NCI-H510A treated with DMSO at 0.1 percent for 48 hours (cell line): ENCODE measurements around the gene SRBD1.

Experiments used
- DNase-seq: peaks from one replicate; lab custom pipeline; 2025; lab: John Stamatoyannopoulos, UW

SRBD1 gene

DNA sequence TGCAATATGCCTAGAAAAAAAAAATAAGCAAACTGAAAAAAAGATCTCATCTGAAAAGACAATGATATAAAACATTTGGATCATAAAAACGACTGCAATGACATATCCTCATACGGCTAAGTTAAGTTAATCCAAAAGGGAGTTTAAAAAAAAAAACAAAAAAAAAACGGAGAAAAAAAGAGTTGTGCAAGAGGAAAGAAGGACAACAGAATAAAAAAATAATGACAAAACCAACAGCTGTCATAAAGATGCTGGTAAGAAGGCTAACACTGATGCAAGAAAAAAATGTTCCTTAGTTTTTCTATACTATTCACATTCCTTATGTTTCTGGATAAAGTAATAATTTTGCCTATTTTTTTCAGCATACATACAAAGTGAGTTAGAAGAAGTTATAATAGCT lies 192.5 kb downstream of the SRBD1 start:
- DNase-seq = no peak

DNA sequence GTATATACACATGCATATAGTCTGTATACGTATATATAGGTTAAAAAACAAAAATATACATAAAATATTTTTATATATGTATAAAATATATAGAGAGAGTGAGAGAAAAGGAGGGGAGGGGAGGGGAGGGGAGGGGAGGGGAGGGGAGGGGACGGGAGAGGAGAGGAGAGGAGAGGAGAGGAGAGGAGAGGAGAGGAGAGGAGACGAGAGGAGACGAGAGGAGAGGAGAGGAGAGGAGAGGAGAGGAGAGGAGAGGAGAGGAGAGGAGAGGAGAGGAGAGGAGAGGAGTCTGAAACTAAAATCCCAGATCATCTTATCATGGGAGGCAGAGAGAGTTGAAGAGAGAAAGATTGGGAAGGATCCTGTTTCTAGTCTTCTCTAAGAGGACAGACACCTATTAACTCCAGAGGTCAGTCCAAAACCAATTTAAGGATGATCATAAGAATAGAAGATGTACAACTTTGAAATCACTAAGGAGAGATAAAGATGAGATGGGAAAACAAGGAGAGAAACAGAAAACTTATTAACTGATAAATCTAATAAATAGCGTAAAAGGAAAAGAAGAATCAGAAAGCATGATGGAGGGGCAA lies 195.4 kb downstream of the SRBD1 start:
- no peak for DNase-seq

DNA sequence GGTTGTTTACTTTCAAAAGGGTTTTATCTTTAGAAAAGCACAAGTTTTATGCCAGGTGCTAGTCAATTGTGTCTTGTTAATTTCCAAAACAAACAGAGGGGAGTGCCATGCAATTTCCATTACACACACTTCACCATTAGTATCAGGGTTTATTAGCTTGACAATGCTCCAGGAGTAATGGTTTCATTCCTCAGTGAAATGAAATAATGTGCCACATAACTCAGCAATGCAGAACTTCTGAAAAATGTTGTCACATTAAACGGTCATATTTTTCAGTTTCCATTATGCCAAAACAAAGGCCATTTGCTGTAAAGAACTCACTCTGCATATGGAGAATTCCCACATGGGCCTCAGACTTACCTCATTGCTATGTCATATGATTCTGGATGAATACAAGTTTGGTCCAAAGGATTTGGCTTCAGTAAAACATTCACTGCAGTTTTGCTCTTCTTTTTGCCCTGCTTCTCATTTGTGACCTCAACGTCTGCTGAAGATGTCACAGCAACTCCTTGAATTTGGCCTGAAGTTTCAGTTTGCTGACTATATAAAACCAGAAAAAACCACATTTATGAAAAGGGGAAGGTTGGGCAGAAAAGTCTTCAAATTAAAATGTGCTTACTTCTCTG lies 198.2 kb downstream of the SRBD1 start:
- peak; percentile 20 for DNase-seq

DNA sequence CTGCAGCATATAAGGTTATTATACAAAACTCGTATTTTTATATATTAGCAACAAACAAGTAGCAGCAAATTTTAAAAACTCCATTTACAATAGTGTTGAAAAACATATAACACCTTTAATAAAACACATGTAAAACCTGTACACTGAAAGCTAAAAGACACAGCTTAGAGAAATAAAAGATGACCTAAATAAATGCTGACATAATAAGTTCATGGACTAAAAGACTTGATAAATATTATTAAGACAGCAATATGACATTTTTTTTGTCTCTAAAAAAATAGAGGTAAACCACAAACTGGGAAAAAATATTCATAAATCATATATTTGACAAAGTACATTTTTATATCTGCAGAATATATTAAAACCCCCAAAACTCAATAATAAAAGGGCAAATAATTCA lies 201.4 kb downstream of the SRBD1 start:
- no peak for DNase-seq

DNA sequence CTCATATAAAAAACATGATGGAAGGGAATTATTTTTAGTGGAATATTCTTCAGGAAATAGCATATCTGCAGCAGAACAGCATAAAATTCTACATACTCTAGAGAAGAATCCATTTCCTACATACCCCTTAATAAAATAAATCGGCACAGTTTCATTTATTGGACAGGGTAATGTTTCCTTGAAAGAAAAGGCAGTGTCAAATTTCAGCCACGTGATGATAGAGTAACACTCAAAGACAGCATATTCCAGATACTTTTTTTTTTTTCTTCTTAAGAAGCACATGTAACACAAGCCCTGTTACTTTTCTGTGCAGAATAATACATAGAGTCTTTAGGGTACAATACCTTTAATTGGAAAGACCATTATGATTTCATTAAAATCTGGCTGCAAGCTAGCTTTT lies 204.4 kb downstream of the SRBD1 start:
- peak; percentile 14 for DNase-seq

DNA sequence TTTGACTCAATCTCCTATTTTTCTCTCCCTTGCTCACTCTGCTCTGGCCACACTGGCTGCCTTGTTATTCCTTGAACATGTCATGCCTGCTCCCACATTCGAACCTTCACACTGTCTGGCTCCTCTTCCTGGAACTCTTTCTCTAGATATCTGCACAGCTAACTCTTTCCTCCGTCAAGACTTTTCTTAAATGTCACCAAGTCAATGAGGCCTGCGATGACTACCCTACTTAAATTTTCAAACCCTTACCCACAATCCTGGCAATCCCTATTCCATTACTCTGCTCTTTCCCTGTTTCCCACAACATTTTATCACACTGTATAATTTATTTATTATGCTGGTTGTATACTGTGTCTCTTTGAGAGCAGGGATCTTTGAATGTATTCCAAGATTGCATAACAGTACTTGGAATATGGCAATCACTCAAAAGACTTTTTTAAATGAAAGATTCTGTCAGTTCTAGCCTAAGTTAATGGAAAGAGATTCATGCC lies 206.2 kb downstream of the SRBD1 start:
- no peak for DNase-seq

DNA sequence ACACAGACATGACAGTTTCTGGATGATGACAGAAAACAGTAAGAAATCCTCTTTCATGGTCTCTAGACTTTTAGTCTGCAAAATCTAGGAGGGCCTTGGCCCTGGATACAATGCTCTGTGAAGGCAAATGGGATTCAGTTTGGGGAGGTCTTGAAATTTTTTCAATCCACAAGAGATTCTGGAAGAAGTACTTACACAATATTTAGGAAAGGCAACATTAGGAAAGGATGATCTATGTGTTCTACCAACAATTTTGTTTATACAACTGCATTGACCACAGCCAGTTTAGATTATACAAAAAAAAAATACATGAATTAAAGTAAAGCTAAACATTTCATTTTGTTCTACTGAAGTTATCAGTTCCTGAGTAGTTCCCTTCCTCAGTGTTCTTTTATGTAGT lies 208.0 kb downstream of the SRBD1 start:
- no peak for DNase-seq

DNA sequence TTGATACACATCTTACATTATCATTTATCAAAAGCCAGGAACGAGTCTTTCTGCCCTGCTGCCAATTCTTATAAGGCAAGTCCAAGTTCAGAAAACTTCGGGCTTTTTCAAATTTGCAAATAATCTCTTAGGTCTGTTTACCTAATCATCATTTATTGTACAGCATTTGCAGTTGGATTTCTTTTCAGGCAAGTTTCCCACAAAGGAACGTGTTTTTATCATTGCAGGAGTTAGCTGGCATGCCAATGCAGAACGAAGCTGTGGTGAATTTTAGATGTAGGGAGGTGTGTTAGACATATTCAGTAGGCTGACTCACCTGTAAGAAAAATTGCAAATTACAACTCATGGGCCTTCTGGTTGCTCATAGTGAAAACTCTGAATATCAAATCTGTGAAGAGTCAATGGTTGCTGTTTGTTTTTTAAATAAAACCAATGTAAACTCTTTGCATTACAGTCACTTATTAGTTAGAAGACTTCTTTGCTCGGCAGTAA lies 209.6 kb downstream of the SRBD1 start:
- no peak for DNase-seq

DNA sequence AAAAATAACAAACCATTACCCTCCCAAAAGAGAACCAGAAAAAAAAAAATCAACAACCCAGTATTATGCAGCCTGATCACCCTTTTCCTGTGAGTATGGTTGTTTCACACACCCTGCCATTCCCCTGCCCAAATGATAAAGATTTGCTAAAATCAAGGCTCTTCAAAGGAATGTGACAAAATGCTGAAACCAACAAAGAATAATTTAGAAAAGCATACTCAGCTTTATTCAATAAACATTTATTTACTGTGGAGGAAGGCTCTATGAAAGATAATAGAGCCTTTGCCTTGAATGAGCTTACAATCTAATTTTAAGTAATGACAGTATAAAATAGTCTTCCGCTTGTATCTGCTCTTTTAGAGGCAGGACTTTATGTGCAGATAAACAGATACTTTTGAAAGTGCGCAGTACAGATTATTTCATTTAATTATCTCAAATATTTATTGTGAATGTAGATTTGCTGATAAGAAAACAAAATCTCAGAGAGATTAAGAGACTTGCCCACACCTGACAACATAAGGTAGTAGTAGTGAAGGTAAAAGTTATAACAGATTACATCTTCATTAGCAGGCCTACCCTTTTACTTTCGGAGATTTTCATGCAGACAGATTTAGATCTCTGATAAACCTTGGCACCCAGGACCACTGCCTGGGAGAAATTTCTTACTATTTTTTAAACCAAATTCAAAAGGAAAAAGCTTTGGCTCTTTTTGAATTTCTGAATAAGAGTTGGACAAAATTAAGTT lies 211.9 kb downstream of the SRBD1 start:
- DNase-seq = no peak

DNA sequence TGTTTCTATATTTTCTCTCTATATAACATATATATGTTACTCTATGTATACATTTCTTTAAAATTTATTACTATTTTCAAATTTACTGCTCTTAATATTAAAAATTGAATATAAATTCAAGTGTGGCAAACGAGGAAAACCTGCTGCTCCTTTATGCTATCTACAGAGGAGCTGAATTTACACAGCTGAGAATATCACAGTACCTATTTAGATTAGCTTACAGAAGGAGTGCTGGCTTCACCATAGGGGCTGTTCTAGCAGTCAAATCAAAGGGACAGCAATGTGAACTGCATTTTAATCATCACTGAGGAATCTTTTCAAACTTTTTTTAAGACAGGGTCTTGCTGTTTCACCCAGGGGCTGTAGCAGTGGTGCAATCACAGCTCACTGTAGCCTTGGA lies 213.8 kb downstream of the SRBD1 start:
- DNase-seq = peak; percentile 6

DNA sequence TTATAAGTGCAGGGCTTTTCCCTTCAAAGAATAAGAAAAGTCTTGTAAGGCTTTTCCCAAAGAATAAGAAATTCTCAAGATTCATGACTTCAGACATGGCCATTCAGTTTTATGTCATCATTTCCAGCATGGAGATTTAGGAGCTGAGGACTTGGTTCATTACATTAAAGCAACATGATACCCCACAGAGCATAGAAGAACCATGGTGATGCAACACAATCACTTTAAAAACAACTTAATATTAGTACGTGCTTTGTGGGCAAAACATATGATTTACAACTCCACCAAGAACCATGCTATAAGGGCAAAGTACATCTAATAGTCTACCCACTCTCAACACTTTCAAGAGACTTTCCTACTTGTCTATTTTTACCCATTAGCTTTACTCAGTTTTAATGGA lies 214.4 kb downstream of the SRBD1 start:
- no peak for DNase-seq

DNA sequence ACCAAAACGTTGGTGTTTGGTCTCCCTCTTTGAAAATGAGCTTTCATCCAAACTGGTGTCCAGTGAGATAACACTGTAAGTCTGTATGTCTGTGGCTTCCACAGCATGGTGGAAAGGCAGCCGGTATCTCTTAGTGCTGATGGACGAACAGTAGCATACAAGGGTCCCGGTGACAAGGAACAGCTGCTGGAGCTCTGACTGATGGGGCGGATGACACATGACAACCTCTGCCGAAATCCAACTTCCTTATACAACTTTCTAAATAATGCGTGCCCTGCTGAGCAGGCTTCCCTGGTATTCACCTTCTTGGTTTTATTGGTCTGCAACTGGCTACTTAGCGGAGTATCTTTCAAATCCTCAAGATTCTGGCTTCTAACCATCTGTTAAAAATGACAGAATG lies 216.2 kb downstream of the SRBD1 start:
- no peak for DNase-seq

DNA sequence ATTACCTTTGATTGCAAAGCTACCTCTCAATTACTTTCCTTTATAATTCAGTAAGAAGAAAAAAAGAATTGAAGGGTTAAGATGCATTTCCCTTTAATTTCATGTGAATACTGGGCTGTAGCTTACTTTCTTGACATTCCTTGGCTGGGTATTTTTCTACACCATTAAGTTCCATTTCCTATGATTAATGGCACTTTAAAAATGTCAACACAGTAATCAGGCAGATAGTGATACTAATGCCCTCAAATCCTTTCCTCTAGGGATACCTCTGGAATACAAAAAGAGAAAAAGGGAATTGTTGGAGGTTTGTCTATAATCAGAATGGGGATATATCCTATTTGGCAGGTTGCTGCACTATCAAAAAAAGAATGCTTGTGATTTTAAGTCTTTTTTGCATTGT lies 216.9 kb downstream of the SRBD1 start:
- DNase-seq = no peak

DNA sequence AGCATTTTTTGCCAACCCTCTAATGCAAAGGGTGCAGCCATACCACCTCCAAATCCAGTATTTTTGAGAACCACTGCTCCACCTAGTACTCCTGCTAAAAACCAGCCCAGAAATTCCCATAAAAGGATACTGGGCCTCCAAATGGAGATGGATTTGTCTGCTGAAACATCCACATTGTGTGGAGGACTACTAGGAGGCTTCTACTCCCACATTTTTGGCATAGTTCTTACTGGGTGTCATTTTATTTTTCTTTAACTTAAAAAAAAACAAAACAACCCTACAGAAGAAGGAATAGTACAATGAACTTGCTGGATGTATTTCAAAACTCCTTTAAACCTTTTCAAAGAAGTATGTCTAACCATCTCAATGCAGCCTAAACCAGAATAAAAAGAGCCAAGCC lies 219.2 kb downstream of the SRBD1 start:
- no peak for DNase-seq

DNA sequence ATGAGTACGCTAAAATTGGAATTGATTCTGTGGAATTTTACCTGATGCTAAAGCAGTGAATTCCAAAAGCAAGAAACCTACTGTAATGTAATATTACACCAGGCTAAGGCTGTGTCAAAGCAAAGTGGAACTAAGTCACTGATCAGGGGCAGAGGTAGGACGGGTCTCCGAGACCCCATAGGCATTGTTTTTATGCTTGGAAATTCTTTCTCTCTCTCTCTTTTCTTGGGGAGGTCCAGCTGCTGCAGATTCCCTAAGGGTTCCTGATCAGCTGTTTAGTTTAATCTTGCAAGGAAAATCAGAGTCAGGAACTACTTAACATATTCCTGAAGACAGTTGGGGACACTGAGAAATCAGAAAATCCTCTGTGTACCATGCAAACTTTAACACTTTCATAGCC lies 220.2 kb downstream of the SRBD1 start:
- DNase-seq = no peak

DNA sequence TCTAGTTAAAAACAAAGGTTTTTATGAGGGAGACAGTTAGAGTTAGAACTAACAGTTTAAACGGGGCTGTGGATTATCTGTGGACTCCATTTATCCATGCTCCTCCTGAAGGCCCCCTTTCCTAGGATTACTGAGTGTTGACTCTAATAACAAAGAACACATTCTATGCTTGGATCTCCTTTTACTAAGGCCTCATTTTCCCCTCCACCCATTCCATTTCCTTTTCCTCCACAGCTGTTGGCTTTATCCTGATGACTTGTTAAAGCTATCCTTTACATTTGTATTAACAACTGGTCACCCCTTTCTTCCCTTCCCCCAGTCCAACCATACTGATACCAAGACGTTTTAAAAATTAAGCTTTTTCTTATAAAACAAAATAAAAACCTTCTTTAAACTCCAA lies 220.6 kb downstream of the SRBD1 start:
- no peak for DNase-seq

DNA sequence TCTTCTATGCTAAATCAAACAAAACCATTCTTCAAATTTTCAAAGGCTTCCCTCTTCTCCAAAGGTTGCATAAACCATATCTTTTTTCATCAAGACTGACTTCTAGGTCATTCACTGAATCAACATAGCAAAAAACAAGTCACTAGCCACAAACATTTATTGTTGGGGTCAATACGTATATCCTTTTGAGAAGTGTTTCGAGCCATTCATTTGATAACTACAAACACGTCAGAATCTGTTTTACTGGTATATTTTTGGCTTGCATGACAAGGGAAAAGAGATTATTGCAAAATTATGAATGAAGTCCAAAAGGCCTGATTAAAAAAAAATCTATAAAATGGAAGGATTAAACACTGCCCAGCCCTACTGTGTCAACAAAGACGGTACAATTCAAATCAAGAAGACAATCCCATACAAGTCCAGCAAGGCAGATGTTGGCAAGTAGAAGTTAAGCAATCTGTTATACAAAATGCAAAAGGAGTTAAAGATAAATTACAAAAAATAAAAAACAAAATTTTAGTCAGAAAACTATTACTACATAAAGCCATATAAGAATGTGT lies 222.4 kb downstream of the SRBD1 start:
- no peak for DNase-seq

DNA sequence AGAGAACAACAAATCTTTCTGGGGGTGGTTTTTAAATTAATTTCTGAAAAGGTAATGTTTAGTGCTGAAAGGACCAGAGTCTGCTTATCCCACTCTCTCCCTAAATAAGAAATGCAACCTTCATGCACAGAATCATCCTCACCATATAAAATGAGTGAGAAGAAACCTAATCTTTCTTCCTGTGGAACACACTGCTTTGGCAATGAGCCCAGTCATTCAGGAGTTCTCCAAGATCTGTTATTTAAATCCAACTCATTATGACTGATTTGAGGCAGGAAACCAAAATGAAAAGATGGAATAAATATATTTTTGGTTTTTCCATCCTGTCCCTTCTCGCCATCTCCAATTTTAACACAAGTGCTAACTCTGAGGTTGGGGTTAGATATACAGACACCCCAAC lies 228.3 kb downstream of the SRBD1 start:
- DNase-seq = no peak

DNA sequence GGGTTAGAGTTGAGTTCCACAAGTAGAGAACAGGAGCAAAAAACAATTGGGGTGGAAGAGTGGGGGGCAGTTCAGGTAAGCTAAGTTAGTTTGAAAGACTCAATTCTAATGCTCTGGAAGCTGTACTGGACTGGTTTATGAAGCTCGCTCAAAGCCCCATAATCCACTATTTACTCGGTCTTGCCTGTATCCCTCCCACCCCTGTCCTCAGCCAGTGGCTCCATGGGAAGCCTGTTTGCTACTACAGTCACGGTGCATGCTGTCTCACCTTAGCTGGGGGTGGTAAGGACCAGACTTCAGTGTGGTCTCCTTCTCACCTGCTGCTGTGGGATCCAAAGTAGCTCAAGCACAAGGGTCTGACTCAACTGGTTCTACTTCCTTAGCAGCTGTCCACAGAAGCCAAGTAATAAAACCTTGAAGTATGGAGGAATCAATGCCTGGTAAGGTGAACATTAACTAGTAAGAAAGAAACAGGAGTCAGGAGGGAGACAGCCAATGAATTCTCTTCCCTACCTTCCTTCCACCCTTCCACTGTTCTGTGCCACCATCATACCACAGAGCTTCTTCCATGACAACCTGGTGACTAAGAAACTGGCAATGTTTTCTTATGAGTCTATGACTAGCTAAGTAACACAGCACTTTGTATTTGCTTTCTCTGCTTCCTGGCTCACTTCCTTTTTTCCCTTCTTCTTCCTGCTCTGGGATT lies 230.8 kb downstream of the SRBD1 start:
- DNase-seq = no peak

DNA sequence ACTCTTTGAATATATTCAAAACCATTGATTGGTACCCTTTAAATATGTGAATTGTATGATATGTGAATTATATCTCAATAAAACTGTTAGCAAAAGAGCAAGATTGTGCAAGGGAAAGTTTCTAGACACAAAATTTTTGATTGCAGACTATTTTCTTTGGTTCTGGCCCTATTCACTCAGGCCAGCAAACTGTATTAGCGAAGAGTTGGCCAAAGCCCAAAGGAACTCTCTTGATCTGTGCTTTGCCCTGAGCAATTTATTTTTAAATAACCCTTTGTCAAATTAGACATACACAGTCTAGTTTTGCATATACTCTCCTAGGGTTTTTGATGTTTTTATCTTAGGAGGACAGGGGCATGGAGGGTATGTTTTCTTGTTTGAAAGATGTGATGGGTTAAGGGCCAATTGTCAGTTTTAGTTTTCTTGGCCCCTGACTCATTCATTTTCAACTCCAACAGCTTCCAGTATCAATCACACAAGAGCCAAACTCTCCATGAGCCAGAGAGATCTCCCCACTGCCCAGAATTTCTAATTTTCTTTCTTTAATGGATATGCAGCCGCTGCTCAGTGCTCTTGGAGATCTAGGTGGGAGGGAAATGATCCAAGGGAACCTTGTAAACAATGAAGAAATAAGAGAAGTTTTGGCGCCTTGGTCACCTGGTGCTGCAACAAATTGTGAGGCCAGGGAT lies 231.5 kb downstream of the SRBD1 start:
- DNase-seq = no peak

DNA sequence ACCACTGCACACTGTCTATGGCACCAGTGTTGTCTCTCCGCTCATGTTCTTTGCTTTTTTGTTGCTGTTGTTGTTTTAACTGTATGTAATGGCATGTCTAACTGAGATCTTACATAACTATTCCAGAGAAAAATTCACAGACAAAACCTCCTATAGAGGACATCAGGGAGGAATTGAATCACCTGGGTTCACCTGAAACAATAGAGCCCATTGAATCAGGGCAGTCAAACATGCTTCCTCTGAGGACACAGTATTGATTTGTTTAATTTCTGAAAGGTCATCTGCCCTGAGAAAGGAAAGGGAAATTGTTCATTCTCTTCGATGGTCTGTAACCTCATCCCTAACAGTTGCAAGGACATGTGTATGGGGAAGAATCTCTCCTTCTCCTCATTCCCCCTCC lies 237.5 kb downstream of the SRBD1 start:
- no peak for DNase-seq

DNA sequence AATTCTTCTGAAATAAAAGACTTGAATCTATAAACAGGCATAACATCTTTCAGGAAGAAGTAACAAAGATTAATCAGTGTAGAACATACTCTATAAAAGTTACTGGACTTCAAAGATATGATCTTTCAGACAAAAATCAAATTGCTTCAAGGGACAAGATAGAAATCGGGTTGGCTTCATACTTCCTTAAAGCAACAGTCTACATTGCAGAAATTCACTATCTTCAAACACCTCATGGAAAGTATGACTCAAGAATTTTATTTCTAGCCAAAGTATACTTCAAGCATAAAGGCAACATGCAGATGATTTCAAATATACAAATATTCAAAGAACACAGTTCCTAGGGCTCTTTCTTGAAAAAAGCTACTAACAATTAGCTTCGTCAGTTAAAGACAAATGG lies 240.7 kb downstream of the SRBD1 start:
- DNase-seq = no peak
